ENCODE results near the gene ST3GAL3.

ST3GAL3 gene

GRCh38 chr1:43707190-43708001 is at the start of gene ST3GAL3:
Gene ST3GAL3 (plus strand): TSS chr1:43707536. CDS start chr1:43736263, 28,727 bp downstream.
- no peaks in the 10 kb centered on the region for H3K27me3 Mint-ChIP-seq
- peak within 1 kb of the TSS; percentile 89 for H3K4me3 Mint-ChIP-seq
- peaks cover 40% of the 10 kb centered on the region for H3K36me3 Mint-ChIP-seq (ENCODE audit: low read depth)
- ATAC-seq (peak; percentile 97), DNase-seq (peak; percentile 93)
- peaks cover 37% of the 10 kb centered on the region for H3K4me1 Mint-ChIP-seq
- H3K9me3 Mint-ChIP-seq, result no peaks in the 10 kb centered on the region
- H3K27ac Mint-ChIP-seq, result peak within 1 kb of the TSS; percentile 87

DNA sequence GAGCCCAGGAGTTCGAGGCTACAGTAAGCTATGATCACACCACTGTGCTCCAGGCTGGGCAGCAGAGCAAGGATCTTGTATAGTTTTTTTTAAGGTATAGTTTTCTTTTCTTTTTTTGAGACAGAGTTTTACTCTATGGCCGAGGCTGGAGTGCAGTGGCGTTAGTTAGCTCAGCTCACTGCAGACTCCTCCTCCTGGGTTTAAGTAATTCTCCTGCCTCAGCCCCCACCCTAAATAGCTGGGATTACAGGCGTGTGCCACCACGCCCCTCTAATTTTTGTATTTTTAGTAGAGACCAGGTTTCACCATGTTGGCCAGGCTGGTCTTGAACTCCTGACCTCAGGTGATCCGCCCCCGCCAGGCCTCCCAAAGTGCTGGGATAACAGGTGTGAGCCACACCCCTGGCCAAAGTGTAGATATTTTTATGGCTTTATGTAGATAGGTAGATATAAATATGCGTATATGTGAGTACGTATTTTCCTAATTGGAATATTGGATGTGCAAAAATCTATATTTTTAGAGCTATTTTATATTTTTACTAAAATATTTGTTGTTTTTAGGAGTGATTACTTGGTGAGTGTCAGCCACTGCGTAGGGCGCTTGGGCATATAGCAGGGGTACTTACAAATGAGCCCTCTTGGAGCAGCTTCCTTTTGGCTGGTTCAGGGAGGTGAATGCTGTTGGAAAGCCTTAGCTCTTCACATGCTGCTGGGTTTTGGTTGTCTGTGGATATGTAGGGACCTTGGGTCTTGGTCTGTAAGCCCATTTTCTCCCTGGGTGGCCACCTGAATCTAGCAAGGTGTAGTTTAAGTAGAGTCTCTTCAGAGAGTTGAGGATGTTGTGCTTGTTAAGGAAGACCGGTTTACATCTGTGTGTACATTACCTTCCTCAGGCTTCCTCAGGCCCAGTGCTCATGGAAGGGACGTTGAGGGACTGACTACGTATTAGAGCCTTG is 47.8 kb upstream of the ST3GAL3 start:
- no peak for DNase-seq
- Mint-ChIP-seq H3K27me3 (no peaks in the 10 kb centered on the region), H3K4me3 (no peak overlapping the region), H3K27ac (no peak overlapping the region), H3K36me3 (ENCODE audit: low read depth) (peaks cover 49% of the 10 kb centered on the region), H3K9me3 (no peaks in the 10 kb centered on the region), H3K4me1 (peaks cover 7% of the 10 kb centered on the region)
- no peak for ATAC-seq

- Mint-ChIP-seq H3K27ac (no peak overlapping the region), H3K4me3 (no peak overlapping the region), H3K4me1 (peaks cover 12% of the 10 kb centered on the region), H3K9me3 (no peaks in the 10 kb centered on the region), H3K36me3 (ENCODE audit: low read depth) (peaks cover 53% of the 10 kb centered on the region), H3K27me3 (no peaks in the 10 kb centered on the region)
- no peak for ATAC-seq
- DNase-seq, result no peak
Observed at GRCh38 chr1:43660355-43660754, 47.0 kb upstream of the ST3GAL3 start.

DNA sequence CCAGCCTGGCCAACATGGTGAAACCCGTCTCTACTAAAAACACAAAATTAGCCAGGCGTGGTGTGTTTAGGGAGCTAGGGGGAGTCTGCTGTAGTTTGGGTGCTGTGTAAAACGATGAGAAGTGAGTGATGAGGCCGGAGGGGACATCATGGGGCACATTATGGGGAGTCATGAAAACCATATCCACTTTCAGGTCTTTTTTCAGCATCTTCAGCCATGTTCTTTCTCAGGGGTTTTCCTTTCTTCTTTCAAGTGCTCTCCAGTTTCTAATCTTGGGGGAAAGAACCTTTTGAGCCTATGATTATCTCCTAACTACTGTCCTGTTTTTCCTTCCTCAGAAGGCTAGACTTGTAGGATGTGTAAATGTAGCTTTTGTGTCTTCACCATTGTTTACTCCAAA is 43.0 kb upstream of the ST3GAL3 start:
- Mint-ChIP-seq H3K27me3 (no peaks in the 10 kb centered on the region), H3K9me3 (no peaks in the 10 kb centered on the region), H3K4me1 (peaks cover 12% of the 10 kb centered on the region), H3K27ac (peak overlapping the region; percentile 50), H3K36me3 (ENCODE audit: low read depth) (peaks cover 76% of the 10 kb centered on the region), H3K4me3 (no peak overlapping the region)
- DNase-seq (no peak), ATAC-seq (no peak)

DNA sequence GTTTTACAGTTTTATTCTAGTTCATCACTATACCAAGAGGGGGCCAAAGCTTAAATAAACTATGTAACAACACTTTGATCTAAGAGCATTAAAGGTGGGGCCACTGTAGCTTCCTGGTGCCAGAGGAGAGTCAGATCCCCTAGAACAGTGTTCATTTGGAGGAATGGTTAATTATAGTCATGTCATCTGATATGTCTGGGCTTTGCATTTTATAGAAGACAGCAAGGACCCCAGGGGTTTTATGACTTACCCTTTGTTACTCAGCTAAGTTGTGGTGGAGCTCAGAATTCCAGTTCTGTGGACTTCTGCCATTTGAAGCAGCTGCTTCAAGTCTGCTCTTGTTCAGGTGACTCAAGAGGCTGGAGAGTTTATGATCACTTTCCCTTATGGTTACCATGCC is 40.7 kb upstream of the ST3GAL3 start:
- no peak for ATAC-seq
- no peaks in the 10 kb centered on the region for H3K27me3 Mint-ChIP-seq
- H3K36me3 Mint-ChIP-seq (ENCODE audit: low read depth), result peaks cover 79% of the 10 kb centered on the region

GRCh38 chr1:43668956-43669355 is 38.4 kb upstream of the ST3GAL3 start:
- no peak overlapping the region for H3K27ac Mint-ChIP-seq
- no peaks in the 10 kb centered on the region for H3K9me3 Mint-ChIP-seq
- no peak for DNase-seq
- peaks cover 9% of the 10 kb centered on the region for H3K4me1 Mint-ChIP-seq
- ATAC-seq, result no peak
- peaks cover 74% of the 10 kb centered on the region for H3K36me3 Mint-ChIP-seq (ENCODE audit: low read depth)
- no peaks in the 10 kb centered on the region for H3K27me3 Mint-ChIP-seq
- no peak overlapping the region for H3K4me3 Mint-ChIP-seq

More for the DNA sequence above, 40.7 kb upstream of the ST3GAL3 start:
- no peak for DNase-seq
- Mint-ChIP-seq H3K27ac (no peak overlapping the region), H3K9me3 (no peaks in the 10 kb centered on the region), H3K4me1 (peaks cover 12% of the 10 kb centered on the region), H3K4me3 (no peak overlapping the region)

- peaks cover 1% of the 10 kb centered on the region for H3K4me1 Mint-ChIP-seq
- H3K4me3 Mint-ChIP-seq, result no peak overlapping the region
- peaks cover 66% of the 10 kb centered on the region for H3K36me3 Mint-ChIP-seq (ENCODE audit: low read depth)
- DNase-seq (no peak), ATAC-seq (no peak)
- H3K27ac Mint-ChIP-seq, result no peak overlapping the region
- H3K27me3 Mint-ChIP-seq, result no peaks in the 10 kb centered on the region
- no peaks in the 10 kb centered on the region for H3K9me3 Mint-ChIP-seq
Observed at GRCh38 chr1:43669878-43670277, 37.5 kb upstream of the ST3GAL3 start.

DNA sequence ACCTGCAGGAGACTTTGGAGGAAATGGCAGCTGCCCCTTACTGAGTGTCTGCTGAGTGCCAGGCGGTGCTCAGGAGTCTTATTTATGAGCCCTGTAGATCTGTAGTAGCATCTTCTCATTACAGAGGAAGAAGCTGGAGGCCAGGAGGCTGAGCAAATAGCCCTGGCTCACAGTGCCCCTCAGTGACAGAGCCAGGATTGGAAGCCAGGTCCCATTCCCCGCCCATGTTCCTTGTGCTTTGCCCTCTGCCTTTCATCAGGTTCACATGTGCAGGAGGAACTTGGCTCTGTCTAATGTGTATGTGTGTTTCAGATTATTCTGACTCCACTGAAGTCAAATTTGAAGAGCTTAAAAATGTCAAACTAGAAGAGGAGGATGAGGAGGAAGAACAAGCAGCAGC is 36.1 kb upstream of the ST3GAL3 start:
- Mint-ChIP-seq H3K27ac (no peak overlapping the region), H3K4me1 (no peaks in the 10 kb centered on the region), H3K27me3 (no peaks in the 10 kb centered on the region), H3K9me3 (no peaks in the 10 kb centered on the region), H3K36me3 (ENCODE audit: low read depth) (peaks cover 61% of the 10 kb centered on the region), H3K4me3 (no peak overlapping the region)
- ATAC-seq, result no peak
- DNase-seq, result no peak

DNA sequence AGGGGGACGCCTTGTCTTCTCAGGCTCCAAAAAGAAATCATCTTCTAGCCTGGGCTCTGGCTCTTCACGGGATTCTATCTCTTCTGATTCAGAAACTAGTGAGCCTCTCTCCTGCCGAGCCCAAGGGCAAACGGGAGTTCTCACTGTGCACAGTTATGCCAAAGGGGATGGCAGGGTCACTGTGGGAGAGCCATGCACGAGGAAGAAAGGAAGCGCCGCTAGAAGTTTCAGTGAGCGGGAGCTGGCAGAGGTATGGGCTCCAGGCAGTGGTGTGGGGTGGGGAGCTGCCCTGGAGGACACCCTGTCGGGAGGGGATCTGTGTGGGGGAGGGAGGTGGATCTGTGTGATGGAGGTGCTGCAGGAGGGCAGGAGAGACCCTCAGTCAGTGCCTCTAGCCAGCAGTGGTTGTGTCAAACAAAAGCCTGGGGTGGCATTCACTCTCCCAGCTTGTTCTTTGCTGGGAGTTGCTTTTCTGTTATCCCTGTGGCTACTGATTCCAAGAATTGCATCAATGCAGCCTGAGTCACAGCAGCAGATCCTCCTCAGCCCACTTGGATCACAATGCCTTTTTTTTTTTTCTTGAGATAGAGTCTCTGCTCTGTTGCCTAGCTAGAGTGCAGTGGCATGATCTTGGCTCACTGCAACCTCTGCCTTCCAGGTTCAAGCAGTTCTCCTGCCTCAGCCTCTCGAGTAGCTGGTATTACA is 35.6 kb upstream of the ST3GAL3 start:
- no peaks in the 10 kb centered on the region for H3K9me3 Mint-ChIP-seq
- ATAC-seq (no peak), DNase-seq (no peak)
- H3K4me1 Mint-ChIP-seq, result no peaks in the 10 kb centered on the region
- H3K4me3 Mint-ChIP-seq, result no peak overlapping the region
- no peak overlapping the region for H3K27ac Mint-ChIP-seq
- H3K36me3 Mint-ChIP-seq (ENCODE audit: low read depth), result peaks cover 57% of the 10 kb centered on the region
- no peaks in the 10 kb centered on the region for H3K27me3 Mint-ChIP-seq

DNA sequence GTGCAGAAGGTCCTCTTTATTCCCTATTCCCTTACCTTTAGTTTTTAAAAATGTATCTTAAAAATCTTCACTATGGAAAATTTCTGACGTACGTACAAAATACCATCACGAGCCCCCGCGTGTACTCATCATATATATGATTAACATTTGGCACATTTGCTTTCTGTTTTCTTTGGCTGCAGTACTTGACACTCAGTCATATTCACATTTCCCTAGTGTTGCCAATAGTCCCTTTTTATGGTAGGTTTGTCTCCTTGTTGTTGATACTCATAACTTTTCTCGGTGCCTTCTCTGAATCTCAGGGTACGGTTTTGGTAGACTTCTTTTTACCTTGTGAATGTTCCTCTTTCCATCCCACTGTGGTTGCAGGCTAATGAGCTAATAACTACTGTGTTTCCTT is 34.1 kb upstream of the ST3GAL3 start:
- Mint-ChIP-seq H3K9me3 (no peaks in the 10 kb centered on the region), H3K27ac (no peak overlapping the region), H3K36me3 (ENCODE audit: low read depth) (peaks cover 46% of the 10 kb centered on the region), H3K27me3 (no peaks in the 10 kb centered on the region), H3K4me3 (no peak overlapping the region), H3K4me1 (no peaks in the 10 kb centered on the region)
- DNase-seq (no peak), ATAC-seq (no peak)

DNA sequence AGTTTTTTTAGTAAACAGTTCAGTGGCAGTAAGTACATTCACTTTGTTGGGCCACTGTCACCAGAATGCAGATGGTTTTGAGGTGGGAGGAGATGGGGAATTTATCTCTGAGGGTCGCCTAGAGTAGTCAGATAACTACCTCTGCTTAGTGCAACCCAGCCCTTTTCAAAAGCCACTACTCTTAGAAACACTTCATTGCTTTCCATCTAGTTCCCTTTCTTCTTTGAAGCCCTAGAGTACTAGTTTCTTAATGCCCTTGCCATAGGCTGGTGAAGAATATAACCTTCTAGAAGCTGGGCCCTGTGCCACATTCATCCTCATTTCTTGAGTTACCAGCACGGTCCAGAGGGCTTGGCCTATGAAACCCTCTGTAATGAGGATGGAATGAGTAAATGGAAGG is 28.4 kb upstream of the ST3GAL3 start:
- Mint-ChIP-seq H3K4me1 (no peaks in the 10 kb centered on the region), H3K27ac (no peak overlapping the region), H3K27me3 (no peaks in the 10 kb centered on the region), H3K36me3 (ENCODE audit: low read depth) (peaks cover 13% of the 10 kb centered on the region), H3K4me3 (no peak overlapping the region), H3K9me3 (no peaks in the 10 kb centered on the region)
- DNase-seq (no peak), ATAC-seq (no peak)

DNA sequence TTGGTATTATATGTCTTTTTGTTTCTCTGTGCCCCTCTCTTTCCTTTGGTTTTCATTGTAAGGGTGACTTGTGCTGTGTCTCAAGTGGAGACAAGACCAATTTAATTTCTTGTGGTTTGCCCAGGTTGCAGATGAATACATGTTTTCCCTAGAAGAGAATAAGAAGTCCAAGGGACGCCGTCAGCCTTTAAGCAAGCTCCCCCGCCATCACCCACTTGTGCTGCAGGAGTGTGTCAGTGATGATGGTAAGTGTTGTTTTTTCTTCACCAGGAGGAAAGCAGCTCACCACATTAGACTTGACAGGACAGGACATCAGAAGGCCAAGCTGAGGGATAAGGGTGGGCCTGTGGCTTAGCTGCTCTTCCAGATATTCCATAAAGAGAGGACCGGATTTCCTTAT is 23.8 kb upstream of the ST3GAL3 start:
- ATAC-seq (no peak), DNase-seq (no peak)
- H3K27me3 Mint-ChIP-seq, result no peaks in the 10 kb centered on the region
- no peaks in the 10 kb centered on the region for H3K4me1 Mint-ChIP-seq
- no peak overlapping the region for H3K4me3 Mint-ChIP-seq
- H3K27ac Mint-ChIP-seq, result no peak overlapping the region
- no peaks in the 10 kb centered on the region for H3K9me3 Mint-ChIP-seq
- H3K36me3 Mint-ChIP-seq (ENCODE audit: low read depth), result peaks cover 27% of the 10 kb centered on the region

GRCh38 chr1:43686801-43687200 is 20.5 kb upstream of the ST3GAL3 start:
- Mint-ChIP-seq H3K4me3 (no peak overlapping the region), H3K9me3 (no peaks in the 10 kb centered on the region), H3K36me3 (ENCODE audit: low read depth) (peaks cover 35% of the 10 kb centered on the region), H3K27ac (no peak overlapping the region), H3K4me1 (no peaks in the 10 kb centered on the region), H3K27me3 (no peaks in the 10 kb centered on the region)
- DNase-seq, result no peak
- ATAC-seq, result no peak

- Mint-ChIP-seq H3K36me3 (ENCODE audit: low read depth) (peaks cover 41% of the 10 kb centered on the region), H3K9me3 (no peaks in the 10 kb centered on the region), H3K4me1 (no peaks in the 10 kb centered on the region), H3K4me3 (no peak overlapping the region), H3K27ac (no peak overlapping the region), H3K27me3 (no peaks in the 10 kb centered on the region)
- DNase-seq, result no peak
- ATAC-seq, result no peak
Observed at GRCh38 chr1:43687301-43688108, 19.8 kb upstream of the ST3GAL3 start.
